Right renal cortex interstitium (tissue), 3 donors: Measurements from ENCODE around the gene BPIFA1. TPM values are rescaled to one million over a fixed set of nuclear protein-coding genes. Genes with fewer than 3 reads are reported as not detected.

ENCODE experiments used
- DNase-seq, 3 donors: peaks; one replicate each; pipeline ENCODE4 v3.0.0-alpha.2; 2013; ENCODE audit warnings: low read depth in 3 of 3, low spot score in 2 of 3
- polyA plus RNA-seq, 3 donors: library from polyadenylated mRNA; unstranded; fragments of 120-200 nt; gene quantifications; one replicate each; pipeline ENCODE4 v1.2.1, GENCODE V29; 2013; ENCODE audit not compliant: insufficient read length in 3 of 3

The BPIFA1 gene
- polyA plus RNA-seq = not detected

GRCh38 chr20:33235696-33236095, at the start of gene BPIFA1:
BPIFA1 (plus strand) TSS chr20:33235996; CDS start chr20:33237712, 1,716 bp downstream.
- DNase-seq = no peak

GRCh38 chr20:33187491-33187890, 48.3 kb upstream of the BPIFA1 start:
- DNase-seq = no peak

- DNase-seq = no peak
These were observed 47.4 kb upstream of the BPIFA1 start for GRCh38 chr20:33188421-33188820.

- no peak for DNase-seq
These were observed 44.3 kb upstream of the BPIFA1 start for GRCh38 chr20:33191484-33191883.

- DNase-seq = no peak
These were observed 43.8 kb upstream of the BPIFA1 start for GRCh38 chr20:33191955-33192354.

GRCh38 chr20:33192912-33193501, 42.8 kb upstream of the BPIFA1 start:
- peak in 1 of 3 donors; percentile 6 for DNase-seq

GRCh38 chr20:33199026-33199425, 36.8 kb upstream of the BPIFA1 start:
- DNase-seq = no peak

GRCh38 chr20:33202451-33202850, 33.3 kb upstream of the BPIFA1 start:
- DNase-seq = no peak

- DNase-seq = no peak
These were observed 32.4 kb upstream of the BPIFA1 start for GRCh38 chr20:33203444-33203843.

- peak; percentile 57 to 76 (median 66) for DNase-seq
These were observed 26.0 kb upstream of the BPIFA1 start for GRCh38 chr20:33209789-33210188.

- DNase-seq = no peak
These were observed 25.4 kb upstream of the BPIFA1 start for GRCh38 chr20:33210371-33210770.

- peak in 2 of 3 donors; percentile 19 to 39 for DNase-seq
These were observed 23.9 kb upstream of the BPIFA1 start for GRCh38 chr20:33211817-33212424.

- no peak for DNase-seq
These were observed 18.7 kb upstream of the BPIFA1 start, which contains the start of gene BPIFA3 for GRCh38 chr20:33217052-33217451. BPIFA3 (plus strand) TSS chr20:33217352; CDS start chr20:33217537, 185 bp downstream.

GRCh38 chr20:33224399-33224798, 11.4 kb upstream of the BPIFA1 start:
- DNase-seq = no peak

- DNase-seq = no peak
These were observed 6.0 kb upstream of the BPIFA1 start for GRCh38 chr20:33229843-33230242.

- no peak for DNase-seq
These were observed 4.6 kb upstream of the BPIFA1 start for GRCh38 chr20:33231237-33231636.

- no peak for DNase-seq
These were observed 3.2 kb upstream of the BPIFA1 start for GRCh38 chr20:33232486-33233072.

GRCh38 chr20:33233129-33233774, 2.5 kb upstream of the BPIFA1 start:
- DNase-seq = no peak

GRCh38 chr20:33234050-33234449, 1.7 kb upstream of the BPIFA1 start:
- DNase-seq = no peak

- DNase-seq = no peak
These were observed 555 bp downstream of the BPIFA1 start for GRCh38 chr20:33236351-33236750.

- no peak for DNase-seq
These were observed 2.2 kb downstream of the BPIFA1 start for GRCh38 chr20:33237989-33238388.

GRCh38 chr20:33239418-33239817, 3.6 kb downstream of the BPIFA1 start:
- no peak for DNase-seq
